HG03175 (cell line): ENCODE measurements around the gene GPC5.
"Not testable (repeated sequence)": the region's sequence is repeated elsewhere in the genome, so short reads cannot be mapped to it uniquely, and the experiment has no call there.

Experiments
- ATAC-seq: cut with Tn5 transposase; IDR thresholded peaks from one replicate; pipeline ENCODE4 v1.9.1; 2021; ENCODE audit warnings: mild to moderate bottlenecking, moderate library complexity; ENCODE audit not compliant: unreplicated experiment

The GPC5 gene

DNA sequence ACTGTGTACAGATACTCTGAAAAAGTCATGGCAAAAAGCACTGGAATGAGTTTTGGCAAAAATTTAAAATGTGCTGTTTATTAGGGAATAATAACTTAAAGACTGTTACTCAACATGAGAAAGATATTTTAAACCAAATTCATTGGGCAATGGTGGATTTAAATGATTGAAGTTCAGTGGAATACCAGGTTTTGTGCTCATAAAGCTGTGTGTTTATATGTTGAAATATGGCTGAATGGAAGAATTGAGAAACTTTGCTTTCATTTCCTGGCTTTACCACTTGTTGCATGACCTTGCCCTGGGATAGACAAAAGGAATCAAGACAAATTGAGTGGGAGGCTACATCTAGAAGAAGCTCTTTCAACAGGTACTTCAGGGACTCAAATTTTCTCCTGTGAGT is 246.4 kb downstream of the GPC5 start:
- ATAC-seq, result no peak

- ATAC-seq, result no peak
Observed at GRCh38 chr13:91647361-91647990, 249.1 kb downstream of the GPC5 start.

DNA sequence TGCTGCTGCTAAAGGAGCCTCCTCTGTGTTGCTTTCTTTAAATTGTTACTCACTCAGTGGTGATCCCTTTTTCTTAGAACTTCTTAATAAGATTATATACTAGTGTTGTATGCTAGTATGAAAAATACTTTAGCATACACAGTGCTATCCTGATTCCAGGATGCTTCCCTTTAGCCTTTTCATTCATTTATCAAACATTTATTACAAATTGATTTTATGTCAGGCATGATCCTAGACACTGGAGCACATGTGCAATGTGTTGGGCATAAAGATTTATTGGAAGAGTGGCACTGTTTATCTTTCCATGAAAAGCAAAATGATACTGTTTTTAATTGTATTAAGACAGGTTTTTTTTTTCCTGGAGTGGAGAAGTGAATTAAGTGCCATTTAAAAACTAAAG is 249.6 kb downstream of the GPC5 start:
- ATAC-seq, result no peak

- ATAC-seq, result no peak
Observed at GRCh38 chr13:91649456-91649855, 251.0 kb downstream of the GPC5 start.

DNA sequence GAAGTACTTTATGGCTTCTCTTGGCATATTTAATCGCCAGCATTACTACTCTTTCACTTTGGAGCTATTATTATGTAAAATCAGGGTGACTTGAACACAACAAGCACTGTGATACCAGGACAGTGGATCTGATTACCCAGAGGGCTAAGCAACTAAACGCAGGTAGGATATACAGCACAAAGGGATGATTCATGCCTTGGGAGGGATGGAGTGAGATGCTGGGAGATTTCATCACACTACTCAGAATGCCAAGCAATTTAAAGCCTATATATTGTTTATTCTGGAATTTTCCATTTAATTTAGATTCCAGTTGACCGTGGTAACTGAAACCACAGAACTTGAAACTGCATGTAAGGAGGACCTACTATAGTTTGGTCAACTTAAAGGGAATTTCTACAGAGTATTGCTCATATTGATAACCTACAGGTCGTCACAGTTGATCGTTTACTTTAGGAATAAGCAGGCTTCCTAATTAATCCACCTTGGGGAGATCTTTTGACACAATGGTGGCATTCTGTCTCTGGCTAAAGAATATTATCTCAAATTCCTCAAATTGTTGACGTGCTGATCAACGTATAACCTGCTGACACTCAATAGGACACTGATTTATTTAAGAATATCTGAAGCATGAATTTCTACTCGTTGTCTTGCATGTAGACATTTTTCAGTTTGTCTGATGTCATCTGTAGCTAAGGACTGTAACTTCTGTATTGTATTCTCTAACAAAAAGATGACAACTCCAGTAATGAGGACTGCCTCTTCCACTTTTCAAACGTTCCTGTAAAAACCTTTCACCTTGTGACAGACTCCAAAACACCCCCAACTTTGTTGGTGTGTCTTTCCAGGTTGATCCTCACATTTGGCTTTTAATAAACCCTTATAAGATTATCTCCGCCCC is 254.2 kb downstream of the GPC5 start:
- no peak for ATAC-seq

GRCh38 chr13:91655731-91656130 is 257.3 kb downstream of the GPC5 start:
- ATAC-seq, result no peak

DNA sequence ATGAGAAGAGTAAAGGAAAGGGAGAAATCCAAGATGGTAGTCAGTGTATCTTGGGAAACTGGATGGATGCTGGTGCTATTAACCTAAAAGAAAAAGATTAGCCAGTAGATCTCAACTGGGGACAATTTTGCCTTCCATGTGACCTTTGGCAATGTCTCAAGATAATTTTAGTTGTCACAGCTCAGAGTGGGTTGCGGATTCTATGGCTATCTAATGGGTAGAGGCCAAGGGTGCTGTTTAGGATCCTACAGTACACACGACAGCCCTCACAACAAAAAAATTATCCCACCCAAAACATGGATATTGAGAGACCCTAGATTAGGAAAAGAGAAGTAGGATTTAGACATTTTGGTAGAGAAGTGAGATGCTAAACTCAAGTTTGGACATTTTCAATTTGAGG is 258.9 kb downstream of the GPC5 start:
- ATAC-seq, result no peak

DNA sequence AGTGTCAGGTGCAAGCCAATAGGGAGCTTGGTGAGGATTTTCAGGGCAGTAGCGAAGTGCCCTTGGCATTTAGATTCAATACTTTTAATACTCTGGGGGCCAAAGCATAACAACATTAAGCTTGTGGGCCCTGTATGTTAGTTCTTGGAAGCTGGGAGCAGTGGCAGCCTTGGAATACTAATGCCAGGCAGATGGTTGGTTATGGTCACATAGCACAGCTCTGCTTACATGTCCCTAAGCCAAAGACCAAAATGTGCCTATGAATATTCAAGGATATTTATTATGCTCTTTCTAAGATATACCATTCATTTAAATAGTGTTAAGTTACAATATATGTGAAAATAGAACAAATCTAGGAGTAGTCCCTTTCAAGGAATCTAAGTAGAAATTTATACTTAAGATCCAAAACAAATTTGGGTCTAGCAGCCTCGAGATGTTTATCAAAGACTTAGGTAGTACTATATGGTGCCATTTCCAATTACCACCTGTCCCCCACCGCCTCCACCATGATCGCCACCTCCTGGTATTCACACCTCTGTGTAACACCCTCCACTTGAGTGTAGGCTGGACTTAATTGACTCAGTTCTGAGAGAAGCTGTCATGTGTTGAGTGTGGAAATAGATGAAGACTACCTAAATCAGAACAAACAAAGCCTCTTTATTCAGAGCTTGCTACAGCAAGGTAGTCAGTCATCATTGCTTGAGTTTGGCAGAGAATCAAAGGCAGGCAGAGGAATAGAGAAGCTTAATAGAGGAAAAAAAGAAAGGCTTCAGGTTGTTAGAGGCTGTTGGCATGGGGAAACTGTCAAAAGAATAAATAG is 261.0 kb downstream of the GPC5 start:
- ATAC-seq, result no peak

- ATAC-seq, result no peak
Observed at GRCh38 chr13:91660076-91660415, 261.6 kb downstream of the GPC5 start.

GRCh38 chr13:91661692-91662490 is 263.5 kb downstream of the GPC5 start:
- no peak for ATAC-seq

- no peak for ATAC-seq
Observed at GRCh38 chr13:91664039-91664438, 265.6 kb downstream of the GPC5 start.

- no peak for ATAC-seq
Observed at GRCh38 chr13:91667486-91667885, 269.1 kb downstream of the GPC5 start.

DNA sequence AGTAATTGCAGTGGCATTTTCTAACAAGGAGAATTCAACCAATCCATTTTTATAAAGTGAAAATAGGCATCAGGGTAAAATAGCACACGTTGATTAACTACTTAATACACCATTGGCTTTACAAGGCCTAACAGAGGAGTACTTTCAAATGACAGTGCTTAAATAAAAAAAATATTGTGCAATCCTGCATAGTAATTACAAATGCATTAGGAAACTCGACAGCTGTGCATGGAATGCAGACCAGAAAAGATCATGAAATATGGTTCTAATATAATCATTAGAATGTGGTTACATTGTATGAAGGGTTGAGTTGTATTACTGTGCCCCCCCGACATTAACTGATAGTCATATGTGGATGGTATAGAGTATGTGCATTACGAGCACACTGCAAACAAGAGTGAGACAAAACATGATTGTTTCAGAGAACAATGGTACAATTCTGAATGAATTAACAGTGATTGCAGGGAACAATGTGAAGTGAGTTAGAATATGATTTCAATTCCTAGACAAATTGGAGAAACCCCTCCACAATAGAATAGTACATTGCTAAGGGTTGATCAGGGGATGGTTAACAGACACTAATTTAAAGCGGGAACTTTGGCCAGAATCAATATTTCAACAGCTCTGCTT is 270.6 kb downstream of the GPC5 start:
- no peak for ATAC-seq

- not testable (repeated sequence) for ATAC-seq
Observed at GRCh38 chr13:91674347-91674746, 275.9 kb downstream of the GPC5 start.

GRCh38 chr13:91684746-91685145 is 286.3 kb downstream of the GPC5 start:
- no peak for ATAC-seq

DNA sequence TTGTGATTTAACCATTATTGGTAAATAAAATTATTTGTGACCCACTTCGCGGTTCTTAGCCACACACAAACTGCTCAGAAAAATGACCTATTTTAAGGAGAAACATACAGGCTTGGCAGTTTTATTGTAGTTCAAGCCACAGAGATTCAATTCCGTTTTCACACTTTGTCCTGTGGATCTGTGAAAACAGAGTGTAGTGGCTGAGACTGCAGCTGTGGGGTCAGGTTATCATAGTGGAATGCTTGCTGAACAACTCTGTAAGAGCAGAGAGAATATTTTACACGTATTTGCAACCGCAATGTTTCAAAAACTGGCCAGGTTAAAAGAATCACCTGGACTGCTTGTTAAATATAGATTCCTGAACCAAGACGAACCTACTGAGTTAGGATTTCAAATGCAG is 292.5 kb downstream of the GPC5 start:
- no peak for ATAC-seq

- ATAC-seq, result no peak
Observed at GRCh38 chr13:91693466-91693865, 295.0 kb downstream of the GPC5 start.

- no peak for ATAC-seq
Observed at GRCh38 chr13:91698308-91698707, 299.9 kb downstream of the GPC5 start.

GRCh38 chr13:91698767-91699166 is 300.3 kb downstream of the GPC5 start:
- ATAC-seq, result no peak

DNA sequence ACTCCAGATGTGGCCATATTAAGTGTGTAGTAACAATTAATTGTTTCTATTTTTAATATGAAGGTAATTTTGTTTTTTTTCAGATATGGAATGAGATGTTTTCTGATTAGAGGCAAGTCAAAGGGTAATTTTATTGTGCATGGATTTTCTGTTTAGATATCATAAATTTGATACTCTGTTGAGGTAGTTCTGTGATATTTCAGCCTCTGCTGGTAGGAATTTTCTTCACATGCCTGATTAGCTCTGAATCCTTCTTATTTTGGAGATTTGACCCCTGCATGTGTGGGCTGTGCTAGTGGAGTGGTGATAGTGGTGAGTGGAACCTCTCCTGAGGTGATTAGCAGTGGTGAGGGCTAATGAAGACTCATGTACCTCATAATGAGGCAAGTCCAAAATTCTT is 301.4 kb downstream of the GPC5 start:
- no peak for ATAC-seq
